Neural progenitor cell (in vitro differentiated cells): ENCODE results near the gene MME. TPM values are rescaled to one million over a fixed set of nuclear protein-coding genes. Genes with fewer than 3 reads are reported as not detected.
"Not testable (repeated sequence)": the region's sequence is repeated elsewhere in the genome, so short reads cannot be mapped to it uniquely, and the experiment has no call there.

Experiments used
- DNase-seq: peaks from one replicate; pipeline ENCODE4 v3.0.0-alpha.2; 2016; ENCODE audit warnings: low spot score
- H2AFZ ChIP-seq: fragments of 200-600 bp; sonication (generic); replicated peaks from 2 replicates; pipeline ENCODE4 v1.6.1; 2016; ENCODE audit warnings: antibody characterized with exemption
- H3F3A ChIP-seq: fragments of 200-600 bp; sonication (generic); 2 replicates; pipeline ENCODE4 v1.6.1; 2016; ENCODE audit warnings: antibody characterized with exemption, low read depth
- H3K27ac ChIP-seq: fragments of 200-600 bp; sonication (generic); 2 replicates; pipeline ENCODE4 v1.5.1; 2016; ENCODE audit warnings: mild to moderate bottlenecking
- H3K27me3 ChIP-seq: fragments of 200-600 bp; sonication (generic); 2 replicates; pipeline ENCODE4 v1.6.1; 2016; ENCODE audit warnings: mild to moderate bottlenecking, moderate library complexity
- H3K36me3 ChIP-seq: fragments of 200-600 bp; sonication (generic); 2 replicates; pipeline ENCODE4 v1.5.1; 2016
- H3K4me1 ChIP-seq: fragments of 200-600 bp; sonication (generic); 2 replicates; pipeline ENCODE4 v1.6.1; 2016; ENCODE audit warnings: mixed run types
- H3K4me2 ChIP-seq: fragments of 200-600 bp; sonication (generic); 2 replicates; pipeline ENCODE4 v1.6.1; 2016
- H3K4me3 ChIP-seq: fragments of 200-600 bp; sonication (generic); 2 replicates; pipeline ENCODE4 v1.5.1; 2016
- H3K79me2 ChIP-seq: fragments of 200-600 bp; sonication (generic); 2 replicates; pipeline ENCODE4 v1.6.1; 2016; ENCODE audit warnings: low read depth
- H3K9ac ChIP-seq: fragments of 200-600 bp; sonication (generic); 2 replicates; pipeline ENCODE4 v1.6.1; 2016
- H3K9me3 ChIP-seq: fragments of 200-600 bp; sonication (generic); 2 replicates; pipeline ENCODE4 v1.5.1; 2016; ENCODE audit warnings: low read depth
- H4K20me1 ChIP-seq: fragments of 200-600 bp; sonication (generic); 2 replicates; pipeline ENCODE4 v1.6.1; 2016; ENCODE audit warnings: low read depth
- H3K27ac Mint-ChIP-seq: 3 replicates; pipeline ENCODE4 v1.8.0; 2021; ENCODE audit warnings: mixed read lengths
- H3K27me3 Mint-ChIP-seq: 2 replicates; pipeline ENCODE4 v1.8.0; 2022; ENCODE audit warnings: low read depth, mild to moderate bottlenecking, inconsistent platforms, moderate library complexity, mixed read lengths; ENCODE audit not compliant: insufficient read depth
- H3K36me3 Mint-ChIP-seq: 3 replicates; pipeline ENCODE4 v1.8.0; 2021; ENCODE audit warnings: mixed read lengths
- H3K4me1 Mint-ChIP-seq: 3 replicates; pipeline ENCODE4 v1.8.0; 2021; ENCODE audit warnings: mixed read lengths
- H3K4me3 Mint-ChIP-seq: 3 replicates; pipeline ENCODE4 v1.8.0; 2021; ENCODE audit warnings: mild to moderate bottlenecking, moderate library complexity, mixed read lengths
- H3K9me3 Mint-ChIP-seq: 3 replicates; pipeline ENCODE4 v1.8.0; 2020; ENCODE audit warnings: mixed read lengths
- EZH2 ChIP-seq: fragments of 200-600 bp; sonication (generic); IDR thresholded peaks from 2 replicates; pipeline ENCODE4 v1.6.1; 2017; ENCODE audit warnings: antibody characterized with exemption, mild to moderate bottlenecking, moderate library complexity
- EZH2phosphoT487 ChIP-seq: fragments of 200-600 bp; sonication (generic); IDR thresholded peaks from 2 replicates; pipeline ENCODE4 v1.6.1; 2017; ENCODE audit warnings: antibody characterized with exemption
- total RNA-seq: library from RNA; depleted of rRNA; stranded (reverse); fragments of >200 nt; gene quantifications from 2 replicates; pipeline ENCODE4 v1.2.3, GENCODE V29; 2015; ENCODE audit warnings: low replicate concordance
- TF ChIP-seq, protein P1 (sequence below): fragments of 200-600 bp; sonication (generic); IDR thresholded peaks from 2 replicates; pipeline ENCODE4 v1.5.1; 2017; ENCODE audit warnings: antibody characterized with exemption, mild to moderate bottlenecking

Gene MME
- total RNA-seq, 1 donor from 2014 or later = 5.0 TPM

DNA sequence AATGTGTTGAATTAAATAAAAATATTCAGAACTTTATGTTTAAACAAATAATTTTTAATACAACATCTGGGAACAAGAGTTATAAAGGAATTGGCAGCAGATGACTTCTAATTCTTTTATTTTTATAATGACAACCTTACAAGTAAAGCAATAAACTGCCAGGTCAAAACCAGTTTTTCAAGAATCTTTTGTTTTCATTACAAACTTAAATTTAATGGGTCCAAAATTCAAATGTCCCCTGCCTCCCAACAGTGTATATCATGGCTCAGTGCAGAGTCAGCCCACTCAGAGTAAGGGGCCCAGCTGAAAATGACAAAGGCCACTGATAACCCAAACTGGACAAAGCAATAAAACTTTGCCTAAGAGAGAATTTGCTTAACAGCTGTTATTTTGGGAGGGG is 131.8 kb downstream of the MME start:
- Histone ChIP-seq H3K36me3 (no peaks in the 10 kb centered on the region), H3K4me2 (no peak overlapping the region), H3F3A (no peaks in the 10 kb centered on the region), H3K4me3 (no peak overlapping the region), H3K27me3 (no peaks in the 10 kb centered on the region), H3K79me2 (no peaks in the 10 kb centered on the region), H4K20me1 (no peaks in the 10 kb centered on the region), H2AFZ (no peak overlapping the region), H3K4me1 (peaks cover 3% of the 10 kb centered on the region), H3K27ac (no peak overlapping the region), H3K9ac (no peak overlapping the region), H3K9me3 (no peaks in the 10 kb centered on the region)
- Mint-ChIP-seq H3K4me3 (no peak overlapping the region), H3K27me3 (no peaks in the 10 kb centered on the region), H3K9me3 (no peaks in the 10 kb centered on the region), H3K27ac (no peak overlapping the region), H3K4me1 (no peaks in the 10 kb centered on the region), H3K36me3 (no peaks in the 10 kb centered on the region)
- TF ChIP-seq EZH2phosphoT487 (no peak), EZH2 (no peak)
- TF ChIP-seq, protein P1, sequence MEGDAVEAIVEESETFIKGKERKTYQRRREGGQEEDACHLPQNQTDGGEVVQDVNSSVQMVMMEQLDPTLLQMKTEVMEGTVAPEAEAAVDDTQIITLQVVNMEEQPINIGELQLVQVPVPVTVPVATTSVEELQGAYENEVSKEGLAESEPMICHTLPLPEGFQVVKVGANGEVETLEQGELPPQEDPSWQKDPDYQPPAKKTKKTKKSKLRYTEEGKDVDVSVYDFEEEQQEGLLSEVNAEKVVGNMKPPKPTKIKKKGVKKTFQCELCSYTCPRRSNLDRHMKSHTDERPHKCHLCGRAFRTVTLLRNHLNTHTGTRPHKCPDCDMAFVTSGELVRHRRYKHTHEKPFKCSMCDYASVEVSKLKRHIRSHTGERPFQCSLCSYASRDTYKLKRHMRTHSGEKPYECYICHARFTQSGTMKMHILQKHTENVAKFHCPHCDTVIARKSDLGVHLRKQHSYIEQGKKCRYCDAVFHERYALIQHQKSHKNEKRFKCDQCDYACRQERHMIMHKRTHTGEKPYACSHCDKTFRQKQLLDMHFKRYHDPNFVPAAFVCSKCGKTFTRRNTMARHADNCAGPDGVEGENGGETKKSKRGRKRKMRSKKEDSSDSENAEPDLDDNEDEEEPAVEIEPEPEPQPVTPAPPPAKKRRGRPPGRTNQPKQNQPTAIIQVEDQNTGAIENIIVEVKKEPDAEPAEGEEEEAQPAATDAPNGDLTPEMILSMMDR = no peak
- DNase-seq = no peak

DNA sequence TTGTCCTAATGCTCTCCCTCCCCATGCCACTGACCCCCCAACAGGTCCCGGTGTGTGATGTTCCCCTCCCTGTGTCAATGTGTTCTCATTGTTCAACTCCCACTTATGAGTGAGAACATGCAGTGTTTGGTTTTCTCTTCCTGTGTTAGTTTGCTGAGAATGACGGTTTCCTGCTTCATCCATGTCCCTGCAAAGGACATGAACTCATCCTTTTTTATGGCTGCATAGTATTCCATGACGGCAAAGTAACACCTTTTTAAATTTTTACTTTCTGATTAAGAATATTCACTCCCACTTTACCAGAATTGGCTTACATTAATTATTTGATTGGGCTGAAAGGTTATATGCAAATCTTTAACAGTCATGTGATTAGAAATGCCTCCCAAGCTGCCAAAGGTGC is 135.9 kb downstream of the MME start:
- not testable (repeated sequence) for H3K36me3 ChIP-seq, H3K9ac ChIP-seq, H3F3A ChIP-seq, H2AFZ ChIP-seq, H3K27me3 ChIP-seq, H3K27me3 Mint-ChIP-seq, H3K36me3 Mint-ChIP-seq, H3K4me1 ChIP-seq, H3K27ac Mint-ChIP-seq, DNase-seq, H3K9me3 ChIP-seq, H3K4me2 ChIP-seq, H3K4me3 Mint-ChIP-seq, H3K9me3 Mint-ChIP-seq, H3K4me1 Mint-ChIP-seq, H3K27ac ChIP-seq, H3K79me2 ChIP-seq, H3K4me3 ChIP-seq, H4K20me1 ChIP-seq

DNA sequence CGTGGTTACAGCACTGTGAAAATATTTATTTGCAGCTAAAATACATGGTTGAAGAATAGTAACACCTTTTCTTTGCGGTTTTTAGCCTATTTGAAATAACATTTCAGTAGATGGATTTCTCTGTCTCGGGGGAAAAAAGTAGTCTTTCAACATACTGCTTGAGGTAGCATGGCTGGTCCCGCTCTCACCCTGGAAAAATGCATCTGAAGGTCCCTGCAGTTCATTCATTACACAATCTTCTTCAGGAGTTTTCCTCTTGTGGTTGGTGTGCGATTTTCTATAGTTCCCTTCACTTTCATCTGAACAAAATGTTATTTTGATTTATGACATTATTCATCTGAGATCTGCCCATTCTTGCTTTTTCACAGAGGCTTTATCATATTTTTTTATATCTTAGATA is 137.5 kb downstream of the MME start:
- TF ChIP-seq EZH2 (no peak), EZH2phosphoT487 (no peak)
- TF ChIP-seq, protein P1 = no peak
- no peaks in the 10 kb centered on the region for H3K27me3 Mint-ChIP-seq
- Histone ChIP-seq H3K9ac (no peak overlapping the region), H3K79me2 (no peaks in the 10 kb centered on the region), H3K4me3 (no peak overlapping the region), H3K27ac (no peak overlapping the region), H4K20me1 (no peaks in the 10 kb centered on the region), H2AFZ (no peak overlapping the region), H3K9me3 (no peaks in the 10 kb centered on the region), H3K36me3 (no peaks in the 10 kb centered on the region), H3K4me2 (no peak overlapping the region), H3F3A (no peaks in the 10 kb centered on the region), H3K27me3 (no peaks in the 10 kb centered on the region), H3K4me1 (no peaks in the 10 kb centered on the region)
- DNase-seq = no peak
- H3K4me3 Mint-ChIP-seq = no peak overlapping the region
- H3K9me3 Mint-ChIP-seq = peaks cover 7% of the 10 kb centered on the region
- no peak overlapping the region for H3K27ac Mint-ChIP-seq
- peaks cover 1% of the 10 kb centered on the region for H3K36me3 Mint-ChIP-seq
- H3K4me1 Mint-ChIP-seq = no peaks in the 10 kb centered on the region

DNA sequence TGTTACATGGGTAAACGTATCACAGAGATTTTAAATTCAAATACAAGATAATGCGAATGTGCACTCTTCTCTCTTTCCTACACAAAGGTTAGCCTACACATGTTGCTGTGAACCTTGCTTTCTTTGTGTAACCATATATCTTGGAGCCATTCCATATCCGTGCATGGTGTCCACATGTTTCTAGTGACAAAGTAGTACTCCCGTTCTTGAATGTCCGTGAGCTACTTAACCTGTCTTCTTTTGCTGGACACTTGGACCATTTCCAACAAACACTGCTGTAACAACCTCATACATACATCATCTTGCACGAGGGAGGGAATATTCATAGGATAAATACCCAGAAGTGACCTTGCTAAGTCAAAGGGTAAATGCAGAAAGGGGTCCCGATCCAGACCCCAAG is 138.3 kb downstream of the MME start:
- Histone ChIP-seq H3K4me2 (no peak overlapping the region), H3K4me1 (no peaks in the 10 kb centered on the region), H4K20me1 (no peaks in the 10 kb centered on the region), H3K4me3 (no peak overlapping the region), H3K27me3 (no peaks in the 10 kb centered on the region), H3K36me3 (no peaks in the 10 kb centered on the region), H3K27ac (no peak overlapping the region), H3K9me3 (no peaks in the 10 kb centered on the region), H3K9ac (no peak overlapping the region), H2AFZ (no peak overlapping the region), H3F3A (no peaks in the 10 kb centered on the region), H3K79me2 (no peaks in the 10 kb centered on the region)
- H3K27me3 Mint-ChIP-seq = no peaks in the 10 kb centered on the region
- no peaks in the 10 kb centered on the region for H3K4me1 Mint-ChIP-seq
- no peak for DNase-seq
- TF ChIP-seq EZH2phosphoT487 = no peak
- TF ChIP-seq, protein P1 = no peak
- no peak for TF ChIP-seq EZH2
- peaks cover 1% of the 10 kb centered on the region for H3K36me3 Mint-ChIP-seq
- H3K4me3 Mint-ChIP-seq = no peak overlapping the region
- no peak overlapping the region for H3K27ac Mint-ChIP-seq
- peaks cover 7% of the 10 kb centered on the region for H3K9me3 Mint-ChIP-seq
